Loucy (cell line): ENCODE results near the gene SFT2D3.

Experiments
- H2AFZ ChIP-seq: fragments of 200-600 bp; sonication (generic); 2 replicates; pipeline ENCODE4 v1.6.0; 2016; ENCODE audit warnings: antibody characterized with exemption, mild to moderate bottlenecking, low read length, moderate library complexity
- H3F3A ChIP-seq: fragments of 200-600 bp; 2 replicates; pipeline ENCODE4 v1.6.0; 2016; ENCODE audit warnings: antibody characterized with exemption, low read depth, mild to moderate bottlenecking
- H3K27me3 ChIP-seq: fragments of 200-600 bp; sonication (generic); 2 replicates; pipeline ENCODE4 v1.6.1; 2014; ENCODE audit warnings: low read length, mild to moderate bottlenecking; ENCODE audit not compliant: insufficient read depth, poor library complexity, severe bottlenecking
- H3K36me3 ChIP-seq: fragments of 200-600 bp; sonication (generic); 2 replicates; pipeline ENCODE4 v1.6.1; 2016; ENCODE audit warnings: low read length; ENCODE audit not compliant: insufficient read depth
- H3K4me1 ChIP-seq: fragments of 200-600 bp; sonication (generic); 2 replicates; pipeline ENCODE4 v1.5.1; 2014; ENCODE audit warnings: low read length, mild to moderate bottlenecking; ENCODE audit not compliant: insufficient read depth, poor library complexity, severe bottlenecking
- H3K4me2 ChIP-seq: fragments of 200-600 bp; sonication (generic); 2 replicates; pipeline ENCODE4 v1.6.0; 2014; ENCODE audit warnings: antibody characterized with exemption, low read length, low read depth, mild to moderate bottlenecking; ENCODE audit not compliant: poor library complexity, severe bottlenecking
- H3K4me3 ChIP-seq: fragments of 200-600 bp; sonication (generic); 2 replicates; pipeline ENCODE4 v1.5.1; 2014; ENCODE audit warnings: low read length, mild to moderate bottlenecking, mixed read lengths; ENCODE audit not compliant: poor library complexity, severe bottlenecking
- H3K79me2 ChIP-seq: fragments of 200-600 bp; sonication (generic); 2 replicates; pipeline ENCODE4 v1.6.1; 2014; ENCODE audit warnings: low read length; ENCODE audit not compliant: insufficient read depth
- H3K9ac ChIP-seq: fragments of 200-600 bp; sonication (generic); 2 replicates; pipeline ENCODE4 v1.6.0; 2014; ENCODE audit warnings: mild to moderate bottlenecking, low read depth, low read length, moderate library complexity; ENCODE audit not compliant: poor library complexity, severe bottlenecking
- H3K9me2 ChIP-seq: fragments of 200-600 bp; sonication (generic); replicated peaks from 2 replicates; pipeline ENCODE4 v1.6.1; 2016; ENCODE audit warnings: low read depth, low read length, mixed read lengths
- H3K9me3 ChIP-seq: fragments of 200-600 bp; sonication (generic); 2 replicates; pipeline ENCODE4 v1.6.1; 2014; ENCODE audit warnings: mild to moderate bottlenecking, antibody characterized with exemption, low read length, low read depth; ENCODE audit not compliant: insufficient read depth
- H4K20me1 ChIP-seq: fragments of 200-600 bp; sonication (generic); 2 replicates; pipeline ENCODE4 v1.6.0; 2014; ENCODE audit warnings: antibody characterized with exemption, low read length, mild to moderate bottlenecking; ENCODE audit not compliant: insufficient read depth, poor library complexity, severe bottlenecking
- EZH2phosphoT487 ChIP-seq: fragments of 200-600 bp; IDR thresholded peaks from 2 replicates; pipeline ENCODE4 v1.6.1; 2018; ENCODE audit warnings: antibody characterized with exemption, mild to moderate bottlenecking, moderate library complexity, borderline replicate concordance
- TF ChIP-seq, protein P1 (sequence below): fragments of 200-600 bp; sonication (generic); conservative IDR thresholded peaks from 2 replicates; pipeline ENCODE4 v1.5.1; 2014; ENCODE audit warnings: mild to moderate bottlenecking, antibody characterized with exemption, low read length

SFT2D3 gene

GRCh38 chr2:127655209-127656073 lies 45.9 kb upstream of the SFT2D3 start:
- Histone ChIP-seq H2AFZ (no peak overlapping the region), H3F3A (no peaks in the 10 kb centered on the region), H3K9me2 (no peaks in the 10 kb centered on the region), H3K27me3 (no peaks in the 10 kb centered on the region), H3K79me2 (no peaks in the 10 kb centered on the region), H3K9ac (no peak overlapping the region), H3K4me3 (no peak overlapping the region), H3K9me3 (no peaks in the 10 kb centered on the region), H4K20me1 (no peaks in the 10 kb centered on the region), H3K36me3 (no peaks in the 10 kb centered on the region), H3K4me2 (no peak overlapping the region), H3K4me1 (no peaks in the 10 kb centered on the region)
- TF ChIP-seq EZH2phosphoT487: no peak
- TF ChIP-seq, protein P1, sequence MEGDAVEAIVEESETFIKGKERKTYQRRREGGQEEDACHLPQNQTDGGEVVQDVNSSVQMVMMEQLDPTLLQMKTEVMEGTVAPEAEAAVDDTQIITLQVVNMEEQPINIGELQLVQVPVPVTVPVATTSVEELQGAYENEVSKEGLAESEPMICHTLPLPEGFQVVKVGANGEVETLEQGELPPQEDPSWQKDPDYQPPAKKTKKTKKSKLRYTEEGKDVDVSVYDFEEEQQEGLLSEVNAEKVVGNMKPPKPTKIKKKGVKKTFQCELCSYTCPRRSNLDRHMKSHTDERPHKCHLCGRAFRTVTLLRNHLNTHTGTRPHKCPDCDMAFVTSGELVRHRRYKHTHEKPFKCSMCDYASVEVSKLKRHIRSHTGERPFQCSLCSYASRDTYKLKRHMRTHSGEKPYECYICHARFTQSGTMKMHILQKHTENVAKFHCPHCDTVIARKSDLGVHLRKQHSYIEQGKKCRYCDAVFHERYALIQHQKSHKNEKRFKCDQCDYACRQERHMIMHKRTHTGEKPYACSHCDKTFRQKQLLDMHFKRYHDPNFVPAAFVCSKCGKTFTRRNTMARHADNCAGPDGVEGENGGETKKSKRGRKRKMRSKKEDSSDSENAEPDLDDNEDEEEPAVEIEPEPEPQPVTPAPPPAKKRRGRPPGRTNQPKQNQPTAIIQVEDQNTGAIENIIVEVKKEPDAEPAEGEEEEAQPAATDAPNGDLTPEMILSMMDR: no peak

- TF ChIP-seq EZH2phosphoT487: no peak
- TF ChIP-seq, protein P1: no peak
- Histone ChIP-seq H3K9me3 (no peaks in the 10 kb centered on the region), H3F3A (no peaks in the 10 kb centered on the region), H3K36me3 (no peaks in the 10 kb centered on the region), H3K4me1 (no peaks in the 10 kb centered on the region), H3K9ac (no peak overlapping the region), H3K27me3 (no peaks in the 10 kb centered on the region), H3K79me2 (no peaks in the 10 kb centered on the region), H3K4me3 (no peak overlapping the region), H2AFZ (no peak overlapping the region), H4K20me1 (no peaks in the 10 kb centered on the region), H3K4me2 (no peak overlapping the region), H3K9me2 (no peaks in the 10 kb centered on the region)
Observed at GRCh38 chr2:127656569-127657231, 44.6 kb upstream of the SFT2D3 start.

DNA sequence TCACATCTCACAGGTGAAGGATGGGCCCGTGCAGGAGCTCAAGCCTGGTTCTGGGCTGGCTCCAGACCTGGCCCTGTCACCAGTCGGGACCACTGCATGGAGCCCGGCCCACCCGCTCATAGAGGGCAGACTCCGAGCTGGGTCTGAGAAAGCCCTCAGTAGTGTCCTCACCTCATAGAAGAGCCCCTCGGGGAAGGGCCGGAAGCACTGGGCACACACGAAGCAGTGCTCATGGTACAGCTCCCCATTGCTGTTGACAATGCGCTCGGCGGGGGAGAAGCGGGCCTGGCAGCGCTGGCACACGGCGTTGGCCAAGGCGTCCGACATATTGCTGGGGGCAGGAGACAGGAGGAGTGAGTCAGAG lies 44.1 kb upstream of the SFT2D3 start:
- H3K79me2 ChIP-seq: no peaks in the 10 kb centered on the region
- H3K9me3 ChIP-seq: no peaks in the 10 kb centered on the region
- no peaks in the 10 kb centered on the region for H4K20me1 ChIP-seq
- H3K9ac ChIP-seq: no peak overlapping the region
- H3F3A ChIP-seq: no peaks in the 10 kb centered on the region
- TF ChIP-seq EZH2phosphoT487: no peak
- TF ChIP-seq, protein P1: no peak
- H3K4me2 ChIP-seq: no peak overlapping the region
- no peaks in the 10 kb centered on the region for H3K27me3 ChIP-seq
- no peaks in the 10 kb centered on the region for H3K9me2 ChIP-seq
- H3K36me3 ChIP-seq: no peaks in the 10 kb centered on the region
- H3K4me1 ChIP-seq: no peaks in the 10 kb centered on the region
- no peak overlapping the region for H2AFZ ChIP-seq
- H3K4me3 ChIP-seq: no peak overlapping the region
